ENCODE data around the gene ANO1.

DNA sequence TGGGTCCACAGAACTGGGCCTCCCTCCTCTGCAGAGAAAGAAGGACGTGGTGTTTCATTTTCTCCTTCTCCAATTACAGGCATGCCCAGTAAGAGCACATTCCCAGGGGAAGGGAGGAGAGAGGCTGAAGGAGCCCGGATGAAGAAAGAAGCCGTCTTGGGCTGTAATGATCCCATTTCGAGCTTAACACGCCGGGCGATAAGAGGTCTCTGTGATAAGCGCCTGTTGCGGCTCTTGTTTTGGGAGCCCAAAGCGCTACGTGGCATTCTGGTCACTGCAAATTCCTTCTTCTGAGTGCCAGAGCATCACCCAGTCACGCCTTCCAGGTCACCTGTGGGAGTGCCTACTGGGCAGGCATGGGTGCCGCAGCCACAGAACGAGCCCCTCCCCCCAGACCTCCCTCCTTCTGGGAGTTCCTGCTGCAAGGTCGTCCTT, 57.5 kb downstream of the ANO1 start:
- TF ChIP-seq CTCF (IDR thresholded peaks at IDR 0.05) (no peak), POLR2A (IDR thresholded peaks at IDR 0.05) (no peak)
